A549 (cell line): ENCODE measurements around the gene ECHDC1. TPM values are rescaled to one million over a fixed set of nuclear protein-coding genes. Genes with fewer than 3 reads are reported as not detected.

ENCODE experiments used
- ATAC-seq, 2 experiments: fragments of 200-7000 bp in 1 of 2; fragments of >200 bp in 1 of 2; cut with Nextera tagmentation in 1 of 2; cut with Tn5 transposase in 1 of 2; 3 replicates each; pipeline versions ENCODE4 v1.8.0 to v1.9.1; 2018 to 2020; ENCODE audit warnings: mild to moderate bottlenecking in 1 of 2, moderate library complexity in 1 of 2
- CTCF ChIA-PET: fragments of 300-600 bp; sonication (Branson Sonifier 250); formaldehyde crosslinking; extraction: SDS; loops from one replicate; lab custom pipeline; 2021; ENCODE audit warnings: antibody characterized with exemption, inconsistent platforms; lab: Yijun Ruan, JAX
- POLR2A ChIA-PET: fragments of 350-600 bp; formaldehyde crosslinking; extraction: SDS; loops from one replicate; lab custom pipeline; 2021; ENCODE audit warnings: antibody characterized with exemption, inconsistent platforms; lab: Yijun Ruan, JAX
- DNase-seq, 2 experiments: peaks; one replicate each; pipeline versions ENCODE4 v3.0.0 to v3.0.0-alpha.2; 2011 to 2016; ENCODE audit warnings: low read depth in 1 of 2, low spot score in 1 of 2
- FAIRE-seq: peaks from 2 replicates; lab custom pipeline; 2011; peaks lifted over from hg19 to GRCh38; lab: Jason Lieb, UNC
- H3K27ac ChIP-seq, 2 experiments: fragments of >200 bp; sonication (Bioruptor Twin); formaldehyde crosslinking; 3 replicates each; pipeline ENCODE4 v1.5.1; 2016 to 2017
- H3K4me1 ChIP-seq: fragments of >200 bp; sonication (Bioruptor Twin); formaldehyde crosslinking; 3 replicates; pipeline ENCODE4 v1.6.1; 2016
- H3K4me2 ChIP-seq: fragments of >200 bp; sonication (Bioruptor Twin); formaldehyde crosslinking; 3 replicates; pipeline ENCODE4 v1.6.1; 2016
- H3K4me3 ChIP-seq: fragments of >200 bp; sonication (Bioruptor Twin); formaldehyde crosslinking; 3 replicates; pipeline ENCODE4 v1.5.1; 2016
- H3K9me3 ChIP-seq: fragments of >200 bp; sonication (Bioruptor Twin); formaldehyde crosslinking; 3 replicates; pipeline ENCODE4 v1.6.1; 2016
- CBX2 ChIP-seq: fragments of 200-600 bp; sonication (generic); IDR thresholded peaks from 2 replicates; pipeline ENCODE4 v1.6.1; 2016; ENCODE audit warnings: low read depth, mild to moderate bottlenecking, borderline replicate concordance
- CBX8 ChIP-seq: fragments of 200-600 bp; sonication (generic); IDR thresholded peaks from 2 replicates; pipeline ENCODE4 v1.6.1; 2016
- EHMT2 ChIP-seq: fragments of 200-600 bp; sonication (generic); IDR thresholded peaks from 2 replicates; pipeline ENCODE4 v1.6.1; 2016; ENCODE audit warnings: antibody characterized with exemption, low read depth, mild to moderate bottlenecking, moderate library complexity
- ESRRA ChIP-seq: fragments of 150-350 bp; IDR thresholded peaks from 2 replicates; pipeline ENCODE4 v1.6.1; 2014; ENCODE audit warnings: mild to moderate bottlenecking, low read length, borderline replicate concordance
- GATA3 ChIP-seq: IDR thresholded peaks from 2 replicates; pipeline ENCODE4 v1.6.1; 2012; ENCODE audit warnings: borderline replicate concordance
- HOXB13 ChIP-seq: fragments of 250-450 bp; sonication (Bioruptor Pico); IDR thresholded peaks from 2 replicates; pipeline ENCODE4 v1.5.0; 2020; ENCODE audit warnings: low read depth, mild to moderate bottlenecking, moderate library complexity
- HOXB5 ChIP-seq: fragments of 250-450 bp; sonication (Bioruptor Pico); IDR thresholded peaks from 2 replicates; pipeline ENCODE4 v1.5.0; 2020; ENCODE audit warnings: mild to moderate bottlenecking, moderate library complexity
- KDM5A ChIP-seq: fragments of 200-600 bp; sonication (generic); IDR thresholded peaks from 2 replicates; pipeline ENCODE4 v1.6.1; 2016; ENCODE audit warnings: antibody characterized with exemption, mild to moderate bottlenecking
- MAFK ChIP-seq: fragments of 450-650 bp; IDR thresholded peaks from 2 replicates; pipeline ENCODE4 v1.6.1; 2014; ENCODE audit not compliant: partially characterized antibody
- MYC ChIP-seq: IDR thresholded peaks from 2 replicates; pipeline ENCODE4 v1.6.1; 2012; ENCODE audit warnings: mild to moderate bottlenecking, inconsistent platforms, low read length, improper control_type of control experiment, borderline replicate concordance
- NPAS2 ChIP-seq: fragments of 250-450 bp; sonication (Bioruptor Pico); IDR thresholded peaks from 2 replicates; pipeline ENCODE4 v1.8.0; 2022; ENCODE audit warnings: mild to moderate bottlenecking, moderate library complexity, borderline replicate concordance
- NR3C1 ChIP-seq: fragments of >200 bp; sonication (Bioruptor Twin); formaldehyde crosslinking; IDR thresholded peaks from 3 replicates; pipeline ENCODE4 v1.6.1; 2017
- POLR2A ChIP-seq: IDR thresholded peaks from 2 replicates; pipeline ENCODE4 v1.6.1; 2012; ENCODE audit warnings: mild to moderate bottlenecking, low read length
- POLR2AphosphoS2 ChIP-seq: conservative IDR thresholded peaks from 2 replicates; pipeline ENCODE4 v1.6.1; 2012; ENCODE audit warnings: low read length, improper control_type of control experiment, inconsistent platforms
- SREBF2 ChIP-seq: fragments of 450-650 bp; IDR thresholded peaks from 2 replicates; pipeline ENCODE4 v1.6.1; 2014; ENCODE audit warnings: mild to moderate bottlenecking, moderate library complexity
- TFCP2L1 ChIP-seq: fragments of 250-450 bp; sonication (Bioruptor Pico); IDR thresholded peaks from 2 replicates; pipeline ENCODE4 v1.5.0; 2021; ENCODE audit warnings: mild to moderate bottlenecking
- WGBS: methylation state at CpG from one replicate; pipeline ENCODE4 v1.1.6; 2017; ENCODE audit errors: missing lambda C conversion rate; 5-methylcytosine and 5-hydroxymethylcytosine counted together
- polyA plus RNA-seq, 4 experiments: library from polyadenylated mRNA; depleted of rRNA in 3 of 4; stranded (reverse); fragments of >200 nt; fragmentation: RNase III in 1 of 4; extraction: RNeasy Plus Mini Kit Qiagen cat#74134 plus additional on column Dnase treatment in 1 of 4; gene quantifications; 2 replicates in 3 of 4; 3 replicates in 1 of 4; pipeline ENCODE4 v1.2.3, GENCODE V29; 2011 to 2017
- TF ChIP-seq, protein P1 (sequence below): fragments of >200 bp; sonication (Bioruptor Twin); formaldehyde crosslinking; IDR thresholded peaks from 3 replicates; pipeline ENCODE4 v1.5.1; 2016
- TF ChIP-seq, protein P2 (sequence below): IDR thresholded peaks from 2 replicates; pipeline ENCODE4 v1.6.1; 2012
- TF ChIP-seq, protein P3 (sequence below): IDR thresholded peaks from 2 replicates; pipeline ENCODE4 v1.6.1; 2012
- TF ChIP-seq, protein P4 (sequence below): fragments of 150-350 bp; IDR thresholded peaks from 2 replicates; pipeline ENCODE4 v1.6.1; 2014; ENCODE audit warnings: low read depth, mild to moderate bottlenecking, low read length
- TF ChIP-seq, protein P5 (sequence below): fragments of >200 bp; sonication (Bioruptor Twin); formaldehyde crosslinking; IDR thresholded peaks from 2 replicates; pipeline ENCODE4 v1.6.1; 2016

Gene ECHDC1
- polyA plus RNA-seq, 2 of the 4 experiments (the other 2 are of a cell fraction), result 53.4 to 64.3 TPM

DNA sequence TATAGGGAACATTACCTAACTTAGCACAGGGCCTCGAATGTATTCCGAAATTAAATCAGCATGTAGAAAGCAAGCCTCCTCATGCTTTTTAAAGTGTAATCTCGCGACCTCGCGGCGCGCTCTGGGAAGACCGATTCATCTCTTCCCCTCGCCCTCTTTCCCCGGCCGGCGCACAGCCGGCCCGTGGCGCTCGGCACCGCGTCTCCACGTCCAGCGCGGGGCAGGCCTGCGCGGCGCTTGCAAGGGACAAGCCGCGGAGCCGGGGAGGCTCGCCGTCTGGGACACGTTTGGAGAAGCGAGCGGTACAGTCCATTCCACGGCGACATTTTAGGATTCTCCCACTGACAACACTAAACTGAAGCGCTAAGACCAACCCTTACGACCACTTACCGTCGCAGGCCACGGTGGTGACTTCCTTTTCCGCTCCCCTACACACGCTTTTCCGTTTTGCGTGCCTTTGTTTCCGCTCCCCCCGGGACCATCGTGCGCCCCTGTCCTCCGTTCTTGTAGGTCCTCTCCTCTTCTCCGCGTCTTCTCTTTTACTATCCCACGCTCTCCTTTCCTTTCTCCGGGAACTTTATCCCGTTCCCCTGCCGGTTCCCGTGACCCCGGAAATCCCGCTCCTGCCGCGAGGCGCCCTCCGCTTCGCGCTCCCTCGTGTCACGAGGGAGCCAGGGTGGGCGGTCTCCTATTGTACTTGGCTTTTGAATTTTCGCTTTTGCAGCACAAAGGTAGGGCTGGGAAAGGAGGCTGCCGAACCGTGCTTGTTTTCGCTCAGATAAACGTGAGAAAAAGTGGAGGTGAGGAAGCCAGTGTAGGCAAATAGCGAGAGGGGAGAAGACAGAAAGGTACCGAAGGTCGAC lies at the start of gene ECHDC1 (continued):
- TF ChIP-seq CBX8 (no peak), POLR2A (peak; percentile 68), POLR2AphosphoS2 (no peak), ESRRA (no peak), EHMT2 (no peak), TFCP2L1 (no peak), NPAS2 (CRISPR knock-in tag) (no peak), HOXB5 (CRISPR knock-in tag) (0 out of 2 replicates have a peak, but pooled peaks have one; percentile 10), SREBF2 (no peak), CBX2 (no peak), HOXB13 (CRISPR knock-in tag) (0 out of 2 replicates have a peak, but pooled peaks have one; percentile 16), NR3C1 (no peak), GATA3 (no peak), MAFK (no peak), KDM5A (no peak)
- TF ChIP-seq, protein P1, sequence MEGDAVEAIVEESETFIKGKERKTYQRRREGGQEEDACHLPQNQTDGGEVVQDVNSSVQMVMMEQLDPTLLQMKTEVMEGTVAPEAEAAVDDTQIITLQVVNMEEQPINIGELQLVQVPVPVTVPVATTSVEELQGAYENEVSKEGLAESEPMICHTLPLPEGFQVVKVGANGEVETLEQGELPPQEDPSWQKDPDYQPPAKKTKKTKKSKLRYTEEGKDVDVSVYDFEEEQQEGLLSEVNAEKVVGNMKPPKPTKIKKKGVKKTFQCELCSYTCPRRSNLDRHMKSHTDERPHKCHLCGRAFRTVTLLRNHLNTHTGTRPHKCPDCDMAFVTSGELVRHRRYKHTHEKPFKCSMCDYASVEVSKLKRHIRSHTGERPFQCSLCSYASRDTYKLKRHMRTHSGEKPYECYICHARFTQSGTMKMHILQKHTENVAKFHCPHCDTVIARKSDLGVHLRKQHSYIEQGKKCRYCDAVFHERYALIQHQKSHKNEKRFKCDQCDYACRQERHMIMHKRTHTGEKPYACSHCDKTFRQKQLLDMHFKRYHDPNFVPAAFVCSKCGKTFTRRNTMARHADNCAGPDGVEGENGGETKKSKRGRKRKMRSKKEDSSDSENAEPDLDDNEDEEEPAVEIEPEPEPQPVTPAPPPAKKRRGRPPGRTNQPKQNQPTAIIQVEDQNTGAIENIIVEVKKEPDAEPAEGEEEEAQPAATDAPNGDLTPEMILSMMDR, result no peak
- TF ChIP-seq, protein P2, sequence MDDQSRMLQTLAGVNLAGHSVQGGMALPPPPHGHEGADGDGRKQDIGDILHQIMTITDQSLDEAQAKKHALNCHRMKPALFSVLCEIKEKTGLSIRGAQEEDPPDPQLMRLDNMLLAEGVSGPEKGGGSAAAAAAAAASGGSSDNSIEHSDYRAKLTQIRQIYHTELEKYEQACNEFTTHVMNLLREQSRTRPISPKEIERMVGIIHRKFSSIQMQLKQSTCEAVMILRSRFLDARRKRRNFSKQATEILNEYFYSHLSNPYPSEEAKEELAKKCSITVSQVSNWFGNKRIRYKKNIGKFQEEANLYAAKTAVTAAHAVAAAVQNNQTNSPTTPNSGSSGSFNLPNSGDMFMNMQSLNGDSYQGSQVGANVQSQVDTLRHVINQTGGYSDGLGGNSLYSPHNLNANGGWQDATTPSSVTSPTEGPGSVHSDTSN, result no peak
- TF ChIP-seq, all 56 proteins: peak for 10

DNA sequence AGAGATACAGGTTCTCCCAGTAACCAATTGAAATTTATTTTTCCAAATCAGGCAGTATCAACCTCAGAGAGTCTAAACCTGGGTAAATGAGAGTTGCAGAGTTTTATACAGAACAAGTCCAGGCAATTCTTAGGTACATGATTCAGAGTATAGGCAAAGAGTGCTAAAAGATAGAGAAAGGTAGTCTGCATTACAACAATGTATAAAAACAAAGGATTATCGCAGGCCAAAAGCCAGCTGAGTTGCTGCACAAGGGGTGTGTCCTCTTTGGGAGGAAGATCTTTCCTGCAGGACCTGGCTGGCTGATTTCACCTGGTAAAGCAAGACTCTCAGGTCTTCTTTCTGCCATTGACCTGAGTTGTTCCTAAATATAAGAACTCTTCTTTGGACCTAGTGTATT lies 48.9 kb upstream of the ECHDC1 start:
- Histone ChIP-seq H3K4me2 (no peak overlapping the region), H3K9me3 (no peaks in the 10 kb centered on the region), H3K27ac (no peak overlapping the region), H3K4me1 (no peaks in the 10 kb centered on the region), H3K4me3 (no peak overlapping the region)
- DNase-seq (no peak), FAIRE-seq (no peak), ATAC-seq (no peak)
- 82% methylated on average over 1 of the region's 1 CpG for WGBS
- ChIA-PET POLR2A (no interaction called here), CTCF (interaction anchor here (0.7 kb wide), 1 partner anchor 23 kb away, joined by 3 read pairs; no protein-coding TSS in a partner anchor)
- TF ChIP-seq MYC (no peak), HOXB5 (CRISPR knock-in tag) (no peak), KDM5A (no peak), HOXB13 (CRISPR knock-in tag) (no peak), ESRRA (no peak)
- TF ChIP-seq, protein P3, sequence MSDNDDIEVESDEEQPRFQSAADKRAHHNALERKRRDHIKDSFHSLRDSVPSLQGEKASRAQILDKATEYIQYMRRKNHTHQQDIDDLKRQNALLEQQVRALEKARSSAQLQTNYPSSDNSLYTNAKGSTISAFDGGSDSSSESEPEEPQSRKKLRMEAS, result no peak
- TF ChIP-seq, protein P4, sequence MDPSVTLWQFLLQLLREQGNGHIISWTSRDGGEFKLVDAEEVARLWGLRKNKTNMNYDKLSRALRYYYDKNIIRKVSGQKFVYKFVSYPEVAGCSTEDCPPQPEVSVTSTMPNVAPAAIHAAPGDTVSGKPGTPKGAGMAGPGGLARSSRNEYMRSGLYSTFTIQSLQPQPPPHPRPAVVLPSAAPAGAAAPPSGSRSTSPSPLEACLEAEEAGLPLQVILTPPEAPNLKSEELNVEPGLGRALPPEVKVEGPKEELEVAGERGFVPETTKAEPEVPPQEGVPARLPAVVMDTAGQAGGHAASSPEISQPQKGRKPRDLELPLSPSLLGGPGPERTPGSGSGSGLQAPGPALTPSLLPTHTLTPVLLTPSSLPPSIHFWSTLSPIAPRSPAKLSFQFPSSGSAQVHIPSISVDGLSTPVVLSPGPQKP, result no peak
- TF ChIP-seq, protein P5, sequence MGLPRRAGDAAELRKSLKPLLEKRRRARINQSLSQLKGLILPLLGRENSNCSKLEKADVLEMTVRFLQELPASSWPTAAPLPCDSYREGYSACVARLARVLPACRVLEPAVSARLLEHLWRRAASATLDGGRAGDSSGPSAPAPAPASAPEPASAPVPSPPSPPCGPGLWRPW, result no peak
